GM23248 (cell line): ENCODE data around the gene DIAPH3.

Experiments
- EZH2 ChIP-seq: fragments of 200-600 bp; sonication (generic); IDR thresholded peaks from 2 replicates; pipeline ENCODE4 v1.6.1; 2018; ENCODE audit warnings: antibody characterized with exemption, mild to moderate bottlenecking; ENCODE audit not compliant: insufficient read depth, poor library complexity, severe bottlenecking
- EZH2phosphoT487 ChIP-seq: fragments of 200-600 bp; sonication (generic); IDR thresholded peaks from 2 replicates; pipeline ENCODE4 v1.6.1; 2018; ENCODE audit warnings: antibody characterized with exemption, moderate library complexity, mild to moderate bottlenecking, low read depth; ENCODE audit not compliant: insufficient read depth

DNA sequence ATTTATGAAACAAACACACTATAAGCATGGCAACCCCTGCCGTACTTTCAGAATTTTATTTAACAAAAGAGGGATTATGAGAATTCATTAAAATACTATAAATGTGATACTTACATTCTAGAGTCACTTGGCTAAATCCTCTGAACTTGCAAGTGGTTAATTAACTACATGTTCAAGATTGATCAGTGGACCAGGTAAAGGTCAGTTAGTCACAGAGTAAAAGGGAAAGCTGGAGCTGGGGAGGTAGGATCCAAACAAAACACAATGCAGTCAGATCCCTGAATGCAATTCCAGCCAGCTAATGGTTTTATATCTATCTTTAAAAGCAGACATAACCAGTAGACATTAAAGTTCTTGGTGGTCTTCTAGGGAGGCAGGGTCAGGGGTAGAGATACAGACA is 270.5 kb downstream of the DIAPH3 start:
- TF ChIP-seq EZH2phosphoT487, result no peak
- no peak for TF ChIP-seq EZH2
